Neural cell (in vitro differentiated cells): ENCODE measurements around the gene SCART1.

ENCODE experiments used
- CTCF ChIP-seq: fragments of 450-650 bp; IDR thresholded peaks from 2 replicates; pipeline ENCODE4 v1.5.1; 2014; ENCODE audit warnings: antibody characterized with exemption, mild to moderate bottlenecking, moderate library complexity; ENCODE audit not compliant: poor library complexity, severe bottlenecking
- EP300 ChIP-seq: fragments of 450-650 bp; conservative IDR thresholded peaks from 2 replicates; pipeline ENCODE4 v1.6.1; 2014; ENCODE audit warnings: antibody characterized with exemption, mild to moderate bottlenecking, moderate library complexity; ENCODE audit not compliant: poor library complexity, severe bottlenecking
- MXI1 ChIP-seq: fragments of 450-650 bp; conservative IDR thresholded peaks from 2 replicates; pipeline ENCODE4 v1.6.1; 2014; ENCODE audit warnings: antibody characterized with exemption, mild to moderate bottlenecking; ENCODE audit not compliant: poor library complexity, severe bottlenecking
- POLR2AphosphoS5 ChIP-seq: IDR thresholded peaks from 2 replicates; pipeline ENCODE4 v1.6.1; 2012
- RAD21 ChIP-seq: fragments of 450-650 bp; conservative IDR thresholded peaks from 2 replicates; pipeline ENCODE4 v1.6.1; 2014; ENCODE audit warnings: antibody characterized with exemption, mild to moderate bottlenecking, moderate library complexity
- REST ChIP-seq: IDR thresholded peaks from 2 replicates; pipeline ENCODE4 v1.6.1; 2012; ENCODE audit warnings: borderline replicate concordance
- SMC3 ChIP-seq: fragments of 450-650 bp; conservative IDR thresholded peaks from 2 replicates; pipeline ENCODE4 v1.6.1; 2014; ENCODE audit warnings: antibody characterized with exemption, mild to moderate bottlenecking, moderate library complexity; ENCODE audit not compliant: poor library complexity
- TAF1 ChIP-seq: IDR thresholded peaks from 2 replicates; pipeline ENCODE4 v1.6.1; 2012; ENCODE audit warnings: low read depth

GRCh38 chr10:133467286-133467911 lies 13.7 kb downstream of the SCART1 start:
- no peak for TF ChIP-seq REST
- no peak for TF ChIP-seq CTCF
- no peak for TF ChIP-seq RAD21
- no peak for TF ChIP-seq POLR2AphosphoS5
- TF ChIP-seq TAF1 = no peak
- no peak for TF ChIP-seq EP300
- no peak for TF ChIP-seq SMC3
- no peak for TF ChIP-seq MXI1
